Cardiac ventricle fibroblast (primary cell): ENCODE measurements around the gene LHX1. TPM values are rescaled to one million over a fixed set of nuclear protein-coding genes. Genes with fewer than 3 reads are reported as not detected.

Experiments used
- total RNA-seq: library from RNA; depleted of rRNA; stranded (reverse); fragments of >200 nt; gene quantifications from 2 replicates; pipeline ENCODE4 v1.2.3, GENCODE V29; 2015

Gene LHX1
- total RNA-seq: not detected in 2 replicates

GRCh38 chr17:36937001-36937958 is at the start of gene LHX1:
Gene LHX1 (plus strand): TSS chr17:36937475. CDS start chr17:36938198, 723 bp downstream.

GRCh38 chr17:36948717-36949460 is 11.6 kb downstream of the LHX1 start, which contains the start of gene AATF:
Gene AATF (plus strand): TSS chr17:36948954. CDS start chr17:36949126, 172 bp downstream.

Other genes with a start within 250 kb of the LHX1 start
- gene AATF, start 11.5 kb downstream of the LHX1 start, total RNA-seq: 22.3 and 22.8 TPM in 2 replicates